Esophagus squamous epithelium (tissue), 4 donors: ENCODE measurements around the gene MRPL21.

Source experiments
- POLR2A ChIP-seq, 4 donors: fragments of 450-650 bp; IDR thresholded peaks; one replicate each; pipeline ENCODE4 v1.6.1; 2017; ENCODE audit warnings: antibody characterized with exemption in 4 of 4, mild to moderate bottlenecking in 4 of 4, moderate library complexity in 3 of 4
- TF ChIP-seq, protein P1 (sequence below), 6 experiments: fragments of 450-650 bp in 4 of 6; fragments of 200-600 bp in 2 of 6; sonication (generic) in 2 of 6; IDR thresholded peaks; one replicate each; pipeline ENCODE4 v1.5.1; 2016 to 2019; ENCODE audit warnings: antibody characterized with exemption in 6 of 6, mild to moderate bottlenecking in 4 of 6, moderate library complexity in 4 of 6

DNA sequence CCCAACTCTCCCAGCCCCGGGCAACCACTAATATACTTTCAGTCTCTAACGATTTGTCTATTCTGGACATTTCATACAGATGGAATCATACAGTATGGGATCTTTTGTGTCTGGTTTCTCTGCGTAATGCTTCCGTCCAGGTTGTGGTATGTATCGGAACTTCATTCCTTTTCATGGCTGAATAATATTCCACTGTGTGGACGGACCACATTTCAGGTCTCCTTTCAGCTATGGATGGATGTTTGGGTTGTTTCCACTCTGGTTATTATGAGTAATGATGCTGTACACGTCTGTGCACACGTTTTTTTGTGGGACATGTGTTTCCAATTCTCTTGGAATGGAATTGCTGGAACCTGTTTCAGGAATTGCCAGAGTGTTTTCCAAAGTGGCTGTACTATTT lies 44.5 kb downstream of the MRPL21 start:
- TF ChIP-seq POLR2A (IDR thresholded peaks at IDR 0.05) = no peak
- TF ChIP-seq, protein P1, sequence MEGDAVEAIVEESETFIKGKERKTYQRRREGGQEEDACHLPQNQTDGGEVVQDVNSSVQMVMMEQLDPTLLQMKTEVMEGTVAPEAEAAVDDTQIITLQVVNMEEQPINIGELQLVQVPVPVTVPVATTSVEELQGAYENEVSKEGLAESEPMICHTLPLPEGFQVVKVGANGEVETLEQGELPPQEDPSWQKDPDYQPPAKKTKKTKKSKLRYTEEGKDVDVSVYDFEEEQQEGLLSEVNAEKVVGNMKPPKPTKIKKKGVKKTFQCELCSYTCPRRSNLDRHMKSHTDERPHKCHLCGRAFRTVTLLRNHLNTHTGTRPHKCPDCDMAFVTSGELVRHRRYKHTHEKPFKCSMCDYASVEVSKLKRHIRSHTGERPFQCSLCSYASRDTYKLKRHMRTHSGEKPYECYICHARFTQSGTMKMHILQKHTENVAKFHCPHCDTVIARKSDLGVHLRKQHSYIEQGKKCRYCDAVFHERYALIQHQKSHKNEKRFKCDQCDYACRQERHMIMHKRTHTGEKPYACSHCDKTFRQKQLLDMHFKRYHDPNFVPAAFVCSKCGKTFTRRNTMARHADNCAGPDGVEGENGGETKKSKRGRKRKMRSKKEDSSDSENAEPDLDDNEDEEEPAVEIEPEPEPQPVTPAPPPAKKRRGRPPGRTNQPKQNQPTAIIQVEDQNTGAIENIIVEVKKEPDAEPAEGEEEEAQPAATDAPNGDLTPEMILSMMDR (IDR thresholded peaks at IDR 0.05) = no peak
